Superior temporal gyrus (tissue), 1 donor: ENCODE data around the gene DACH1.
"Not testable (repeated sequence)": the region's sequence is repeated elsewhere in the genome, so short reads cannot be mapped to it uniquely, and the experiment has no call there.

Source experiments
- DNase-seq: peaks from one replicate; pipeline ENCODE4 v3.0.0-alpha.2; 2016; ENCODE audit errors: extremely low spot score

The DACH1 gene

GRCh38 chr13:71865874-71866334 is 1.1 kb downstream of the DACH1 start:
- no peak for DNase-seq

GRCh38 chr13:71864986-71865873 is 1.8 kb downstream of the DACH1 start:
- DNase-seq: no peak

- DNase-seq: no peak
Observed at GRCh38 chr13:71864094-71864985, 2.7 kb downstream of the DACH1 start.

GRCh38 chr13:71863254-71863865 is 3.6 kb downstream of the DACH1 start:
- DNase-seq: no peak

GRCh38 chr13:71862459-71862943 is 4.5 kb downstream of the DACH1 start:
- no peak for DNase-seq

- DNase-seq: no peak
Observed at GRCh38 chr13:71861769-71862458, 5.1 kb downstream of the DACH1 start.

- DNase-seq: no peak
Observed at GRCh38 chr13:71860547-71861138, 6.4 kb downstream of the DACH1 start.

GRCh38 chr13:71858647-71859046 is 8.4 kb downstream of the DACH1 start:
- no peak for DNase-seq

- DNase-seq: no peak
Observed at GRCh38 chr13:71856548-71857043, 10.4 kb downstream of the DACH1 start.

- DNase-seq: no peak
Observed at GRCh38 chr13:71854401-71854800, 12.6 kb downstream of the DACH1 start.

- DNase-seq: no peak
Observed at GRCh38 chr13:71853725-71854124, 13.3 kb downstream of the DACH1 start.

- DNase-seq: no peak
Observed at GRCh38 chr13:71852736-71853135, 14.3 kb downstream of the DACH1 start.

GRCh38 chr13:71851498-71852409 is 15.2 kb downstream of the DACH1 start:
- DNase-seq: no peak

GRCh38 chr13:71842003-71842402 is 25.0 kb downstream of the DACH1 start:
- no peak for DNase-seq

- DNase-seq: no peak
Observed at GRCh38 chr13:71838842-71839241, 28.2 kb downstream of the DACH1 start.

- DNase-seq: not testable (repeated sequence)
Observed at GRCh38 chr13:71837582-71837981, 29.4 kb downstream of the DACH1 start.

- no peak for DNase-seq
Observed at GRCh38 chr13:71831716-71832115, 35.3 kb downstream of the DACH1 start.

- DNase-seq: no peak
Observed at GRCh38 chr13:71830736-71831135, 36.3 kb downstream of the DACH1 start.

GRCh38 chr13:71830323-71830722 is 36.7 kb downstream of the DACH1 start:
- DNase-seq: no peak

- no peak for DNase-seq
Observed at GRCh38 chr13:71829547-71829946, 37.5 kb downstream of the DACH1 start.
